Keratinocyte (primary cell): ENCODE results near the gene ERBB4. TPM values are rescaled to one million over a fixed set of nuclear protein-coding genes. Genes with fewer than 3 reads are reported as not detected.

Source experiments
- DNase-seq: peaks from one replicate; pipeline ENCODE4 v3.0.0-alpha.2; 2011; ENCODE audit warnings: low read depth, missing footprints, low spot score
- FAIRE-seq: peaks from 2 replicates; lab custom pipeline; 2011; peaks lifted over from hg19 to GRCh38; lab: Jason Lieb, UNC
- H2AFZ ChIP-seq: 2 replicates; pipeline ENCODE4 v1.6.0; 2012; ENCODE audit warnings: low read length, control low read depth, inconsistent platforms; ENCODE audit not compliant: control insufficient read depth
- H3K27ac ChIP-seq: 2 replicates; pipeline ENCODE4 v1.5.1; 2011; ENCODE audit warnings: low read length; ENCODE audit not compliant: control insufficient read depth, insufficient read depth
- H3K27me3 ChIP-seq: 3 replicates; pipeline ENCODE4 v1.6.0; 2011; ENCODE audit warnings: low read length; ENCODE audit not compliant: control insufficient read depth, insufficient read depth; ENCODE audit errors: extremely low read depth
- H3K36me3 ChIP-seq, 2 experiments: 2 replicates in 1 of 2; 3 replicates in 1 of 2; pipeline ENCODE4 v1.5.1; 2011; ENCODE audit warnings: low read length in 2 of 2, mild to moderate bottlenecking in 1 of 2; ENCODE audit not compliant: control insufficient read depth in 2 of 2, insufficient read depth in 2 of 2; ENCODE audit errors: extremely low read depth in 1 of 2
- H3K4me1 ChIP-seq: 3 replicates; pipeline ENCODE4 v1.5.1; 2011; ENCODE audit warnings: low read length; ENCODE audit not compliant: control insufficient read depth, insufficient read depth; ENCODE audit errors: extremely low read depth
- H3K4me2 ChIP-seq: 3 replicates; pipeline ENCODE4 v1.6.0; 2011; ENCODE audit warnings: low read depth, low read length; ENCODE audit not compliant: control insufficient read depth, insufficient read depth; ENCODE audit errors: extremely low read depth
- H3K4me3 ChIP-seq, 3 experiments: fragments of 200-600 bp in 1 of 3; sonication (generic) in 1 of 3; 2 replicates in 2 of 3; 3 replicates in 1 of 3; pipeline ENCODE4 v1.5.1; 2011 to 2016; ENCODE audit warnings: low read length in 3 of 3, mild to moderate bottlenecking in 3 of 3, control low read depth in 2 of 3, inconsistent platforms in 1 of 3, low read depth in 1 of 3, mixed read lengths in 1 of 3, mixed run types in 1 of 3, moderate library complexity in 1 of 3; ENCODE audit not compliant: control insufficient read depth in 2 of 3, insufficient read depth in 2 of 3; ENCODE audit errors: extremely low read depth in 1 of 3
- H3K79me2 ChIP-seq: 2 replicates; pipeline ENCODE4 v1.6.0; 2012; ENCODE audit warnings: low read length; ENCODE audit not compliant: control insufficient read depth, insufficient read depth
- H3K9ac ChIP-seq: 3 replicates; pipeline ENCODE4 v1.6.0; 2011; ENCODE audit warnings: low read length; ENCODE audit not compliant: control insufficient read depth, insufficient read depth; ENCODE audit errors: extremely low read depth
- H3K9me1 ChIP-seq: 3 replicates; pipeline ENCODE4 v1.6.0; 2011; ENCODE audit warnings: low read length; ENCODE audit not compliant: control insufficient read depth, insufficient read depth; ENCODE audit errors: extremely low read depth
- H3K9me3 ChIP-seq: 2 replicates; pipeline ENCODE4 v1.5.1; 2012; ENCODE audit warnings: low read depth, low read length; ENCODE audit not compliant: control insufficient read depth
- H4K20me1 ChIP-seq: 3 replicates; pipeline ENCODE4 v1.6.0; 2011; ENCODE audit warnings: low read length; ENCODE audit not compliant: control insufficient read depth, insufficient read depth; ENCODE audit errors: extremely low read depth
- CTCF ChIP-seq, 3 experiments: IDR thresholded peaks in 1 of 3; conservative IDR thresholded peaks in 1 of 3; optimal IDR thresholded peaks in 1 of 3; 2 replicates in 2 of 3; 3 replicates in 1 of 3; pipeline versions ENCODE3 to v1.5.1; 2011; ENCODE audit warnings: low read length in 3 of 3, mild to moderate bottlenecking in 3 of 3, moderate library complexity in 2 of 3, control low read depth in 1 of 3, inconsistent platforms in 1 of 3; ENCODE audit not compliant: insufficient read depth in 2 of 3; ENCODE audit errors: extremely low read depth in 1 of 3
- EZH2 ChIP-seq: IDR thresholded peaks from one replicate; pipeline ENCODE4 v1.6.1; 2012; ENCODE audit warnings: inconsistent platforms, mild to moderate bottlenecking, low read length, moderate library complexity
- dilution Hi-C: fragments of 300-500 bp; cut with MboI; formaldehyde crosslinking; loops from one replicate; pipeline ENCODE4 v1.7.0; 2020; ENCODE audit warnings: low sequenced_read_pairs; ENCODE audit not compliant: extremely low pct_ligation_motif_present
- polyA plus RNA-seq, 5 experiments: library from polyadenylated mRNA; depleted of rRNA in 3 of 5; stranded (reverse) in 3 of 5; stranded (forward) in 1 of 5; unstranded in 1 of 5; fragments of >200 nt; gene quantifications; 1 replicate in 1 of 5; 2 replicates in 3 of 5; 3 replicates in 1 of 5; pipeline versions ENCODE4 v1.2.1 to v1.2.3, GENCODE V29; 2011 to 2012; ENCODE audit warnings: missing spikeins in 2 of 5, low read depth in 1 of 5, low replicate concordance in 1 of 5

ERBB4 gene
- polyA plus RNA-seq, 1 donor (not counting 4 experiments of a cell fraction or from before 2014, with no cell fraction given): 0.01 TPM

- Histone ChIP-seq H3K36me3 (no peaks in the 10 kb centered on the region), H3K9me1 (no peaks in the 10 kb centered on the region), H3K9me3 (no peaks in the 10 kb centered on the region), H3K4me3 (no peak overlapping the region), H2AFZ (no peak overlapping the region), H3K27ac (no peak overlapping the region), H3K4me1 (peaks cover 4% of the 10 kb centered on the region), H3K4me2 (no peak overlapping the region), H3K27me3 (no peaks in the 10 kb centered on the region), H3K79me2 (no peaks in the 10 kb centered on the region), H3K9ac (no peak overlapping the region), H4K20me1 (no peaks in the 10 kb centered on the region)
- DNase-seq (no peak), FAIRE-seq (no peak)
- TF ChIP-seq EZH2 (no peak), CTCF (optimal IDR thresholded peaks at IDR 0.05 in 1 of 3, IDR thresholded peaks at IDR 0.05 in 1 of 3, conservative IDR thresholded peaks at IDR 0.05 in 1 of 3; ENCODE audit: extremely low read depth in 1 of 3, insufficient read depth in 2 of 3, low read length in 3 of 3) (no peak)
- dilution Hi-C loops: no loop called here
These were observed 1205.2 kb downstream of the ERBB4 start for GRCh38 chr2:211333377-211333776.

GRCh38 chr2:211331736-211332135, 1206.9 kb downstream of the ERBB4 start:
- Histone ChIP-seq H3K4me3 (no peak overlapping the region), H3K4me2 (no peak overlapping the region), H3K9me3 (no peaks in the 10 kb centered on the region), H3K79me2 (no peaks in the 10 kb centered on the region), H3K4me1 (peaks cover 4% of the 10 kb centered on the region), H3K27me3 (no peaks in the 10 kb centered on the region), H3K27ac (no peak overlapping the region), H3K36me3 (no peaks in the 10 kb centered on the region), H3K9ac (no peak overlapping the region), H4K20me1 (no peaks in the 10 kb centered on the region), H3K9me1 (no peaks in the 10 kb centered on the region), H2AFZ (no peak overlapping the region)
- TF ChIP-seq EZH2 (no peak), CTCF (optimal IDR thresholded peaks at IDR 0.05 in 1 of 3, IDR thresholded peaks at IDR 0.05 in 1 of 3, conservative IDR thresholded peaks at IDR 0.05 in 1 of 3; ENCODE audit: extremely low read depth in 1 of 3, insufficient read depth in 2 of 3, low read length in 3 of 3) (no peak)
- dilution Hi-C loops: no loop called here
- no peak for FAIRE-seq
- no peak for DNase-seq
